Effector memory CD8-positive, alpha-beta T cell (primary cell): ENCODE data around the gene USP47.

ENCODE experiments used
- ATAC-seq: fragments of 150-1000 bp; cut with Tn5 transposase; replicated peaks from 2 replicates; pipeline ENCODE4 v1.10.0; 2021; ENCODE audit warnings: mild to moderate bottlenecking, moderate library complexity
- DNase-seq, 3 experiments: peaks; one replicate each; pipeline ENCODE4 v3.0.0; 2021
- H3K27ac Mint-ChIP-seq, 2 donors: one replicate each; pipeline ENCODE4 v1.8.0; 2022; ENCODE audit warnings: mild to moderate bottlenecking in 2 of 2, mixed read lengths in 2 of 2, moderate library complexity in 2 of 2
- H3K27me3 Mint-ChIP-seq, 2 donors: one replicate each; pipeline ENCODE4 v1.8.0; 2022; ENCODE audit warnings: mixed read lengths in 2 of 2
- H3K36me3 Mint-ChIP-seq: one replicate; pipeline ENCODE4 v1.8.0; 2022; ENCODE audit warnings: mild to moderate bottlenecking, moderate library complexity, mixed read lengths; ENCODE audit not compliant: insufficient read depth
- H3K4me1 Mint-ChIP-seq, 2 donors: one replicate each; pipeline ENCODE4 v1.8.0; 2022; ENCODE audit warnings: low read depth in 2 of 2, mixed read lengths in 2 of 2
- H3K4me3 Mint-ChIP-seq, 2 donors: one replicate each; pipeline ENCODE4 v1.8.0; 2022; ENCODE audit warnings: mild to moderate bottlenecking in 2 of 2, mixed read lengths in 2 of 2, moderate library complexity in 2 of 2
- H3K9me3 Mint-ChIP-seq, 2 donors: one replicate each; pipeline ENCODE4 v1.8.0; 2022; ENCODE audit warnings: mixed read lengths in 2 of 2

USP47 gene

GRCh38 chr11:11843211-11843621 lies 1.4 kb downstream of the USP47 start:
- H3K27me3 Mint-ChIP-seq: peaks cover 7 to 12% of the 10 kb centered on the region in 2 donors
- H3K4me3 Mint-ChIP-seq: no peak overlapping the region
- no peaks in the 10 kb centered on the region for H3K9me3 Mint-ChIP-seq
- peak; percentile 11 for ATAC-seq
- no peak for DNase-seq
- peaks cover 25 to 34% of the 10 kb centered on the region in 2 donors for H3K4me1 Mint-ChIP-seq
- peaks cover 8% of the 10 kb centered on the region for H3K36me3 Mint-ChIP-seq
- no peak overlapping the region for H3K27ac Mint-ChIP-seq

GRCh38 chr11:11843642-11844041 lies 1.9 kb downstream of the USP47 start:
- Mint-ChIP-seq H3K27ac (no peak overlapping the region), H3K36me3 (peaks cover 8% of the 10 kb centered on the region), H3K27me3 (peaks cover 2 to 8% of the 10 kb centered on the region in 2 donors), H3K4me3 (no peak overlapping the region), H3K4me1 (peaks cover 25 to 34% of the 10 kb centered on the region in 2 donors), H3K9me3 (no peaks in the 10 kb centered on the region)
- no peak for DNase-seq
- no peak for ATAC-seq

GRCh38 chr11:11844272-11844671 lies 2.5 kb downstream of the USP47 start:
- peaks cover 30 to 38% of the 10 kb centered on the region in 2 donors for H3K4me1 Mint-ChIP-seq
- H3K27ac Mint-ChIP-seq: no peak overlapping the region
- H3K36me3 Mint-ChIP-seq: peaks cover 8% of the 10 kb centered on the region
- ATAC-seq (no peak), DNase-seq (no peak)
- peaks cover 0 to 1% of the 10 kb centered on the region in 2 donors for H3K27me3 Mint-ChIP-seq
- no peak overlapping the region for H3K4me3 Mint-ChIP-seq
- H3K9me3 Mint-ChIP-seq: no peaks in the 10 kb centered on the region

GRCh38 chr11:11845071-11845470 lies 3.3 kb downstream of the USP47 start:
- Mint-ChIP-seq H3K4me3 (no peak overlapping the region), H3K27ac (no peak overlapping the region), H3K36me3 (peaks cover 8% of the 10 kb centered on the region), H3K4me1 (peaks cover 35 to 46% of the 10 kb centered on the region in 2 donors), H3K27me3 (no peaks in the 10 kb centered on the region), H3K9me3 (no peaks in the 10 kb centered on the region)
- ATAC-seq: no peak
- no peak for DNase-seq

- H3K9me3 Mint-ChIP-seq: no peaks in the 10 kb centered on the region
- no peak overlapping the region for H3K4me3 Mint-ChIP-seq
- no peaks in the 10 kb centered on the region for H3K27me3 Mint-ChIP-seq
- DNase-seq (no peak), ATAC-seq (no peak)
- H3K4me1 Mint-ChIP-seq: peaks cover 35 to 51% of the 10 kb centered on the region in 2 donors
- H3K27ac Mint-ChIP-seq: no peak overlapping the region
- H3K36me3 Mint-ChIP-seq: peaks cover 8% of the 10 kb centered on the region
These were observed 3.8 kb downstream of the USP47 start for GRCh38 chr11:11845551-11845950.

- Mint-ChIP-seq H3K9me3 (no peaks in the 10 kb centered on the region), H3K36me3 (peaks cover 1% of the 10 kb centered on the region), H3K27me3 (no peaks in the 10 kb centered on the region), H3K4me3 (no peak overlapping the region), H3K4me1 (peaks cover 42 to 62% of the 10 kb centered on the region in 2 donors), H3K27ac (peak overlapping the region in 1 of 2 donors; percentile 12)
- ATAC-seq: no peak
- no peak for DNase-seq
These were observed 5.3 kb downstream of the USP47 start for GRCh38 chr11:11847082-11847481.

GRCh38 chr11:11848891-11849746 lies 7.3 kb downstream of the USP47 start:
- no peaks in the 10 kb centered on the region for H3K9me3 Mint-ChIP-seq
- H3K27ac Mint-ChIP-seq: peak overlapping the region; percentile 20 to 25
- H3K4me3 Mint-ChIP-seq: peak overlapping the region; percentile 3 to 32
- DNase-seq (peak; percentile 51 to 64 (median 61)), ATAC-seq (peak; percentile 95)
- peaks cover 55 to 78% of the 10 kb centered on the region in 2 donors for H3K4me1 Mint-ChIP-seq
- H3K27me3 Mint-ChIP-seq: no peaks in the 10 kb centered on the region
- H3K36me3 Mint-ChIP-seq: peaks cover 4% of the 10 kb centered on the region

- no peaks in the 10 kb centered on the region for H3K9me3 Mint-ChIP-seq
- no peaks in the 10 kb centered on the region for H3K27me3 Mint-ChIP-seq
- no peak overlapping the region for H3K4me3 Mint-ChIP-seq
- no peak for ATAC-seq
- peaks cover 4% of the 10 kb centered on the region for H3K36me3 Mint-ChIP-seq
- H3K27ac Mint-ChIP-seq: peak overlapping the region in 1 of 2 donors; percentile 17
- peaks cover 49 to 67% of the 10 kb centered on the region in 2 donors for H3K4me1 Mint-ChIP-seq
- no peak for DNase-seq
These were observed 8.9 kb downstream of the USP47 start for GRCh38 chr11:11850668-11851067.

- ATAC-seq (peak; percentile 87), DNase-seq (peak in 1 of 3 experiments; percentile 18)
- peaks cover 6% of the 10 kb centered on the region for H3K36me3 Mint-ChIP-seq
- H3K9me3 Mint-ChIP-seq: no peaks in the 10 kb centered on the region
- H3K27ac Mint-ChIP-seq: peak overlapping the region in 1 of 2 donors; percentile 35
- H3K27me3 Mint-ChIP-seq: no peaks in the 10 kb centered on the region
- H3K4me1 Mint-ChIP-seq: peaks cover 47 to 59% of the 10 kb centered on the region in 2 donors
- H3K4me3 Mint-ChIP-seq: peak overlapping the region in 1 of 2 donors; percentile 49
These were observed 14.9 kb downstream of the USP47 start for GRCh38 chr11:11856638-11857037.

- H3K4me1 Mint-ChIP-seq: peaks cover 39 to 50% of the 10 kb centered on the region in 2 donors
- ATAC-seq: peak; percentile 58
These were observed 16.0 kb downstream of the USP47 start for GRCh38 chr11:11857769-11858168.

GRCh38 chr11:11858676-11859075 lies 16.9 kb downstream of the USP47 start:
- Mint-ChIP-seq H3K4me3 (peak overlapping the region; percentile 3 to 11), H3K27me3 (no peaks in the 10 kb centered on the region), H3K27ac (peak overlapping the region in 1 of 2 donors; percentile 38), H3K4me1 (peaks cover 32 to 42% of the 10 kb centered on the region in 2 donors), H3K36me3 (peaks cover 3% of the 10 kb centered on the region), H3K9me3 (no peaks in the 10 kb centered on the region)
- DNase-seq: no peak
- ATAC-seq: no peak

More at GRCh38 chr11:11857769-11858168, 16.0 kb downstream of the USP47 start:
- no peak for DNase-seq
- H3K27me3 Mint-ChIP-seq: no peaks in the 10 kb centered on the region
- H3K9me3 Mint-ChIP-seq: no peaks in the 10 kb centered on the region
- H3K4me3 Mint-ChIP-seq: peak overlapping the region; percentile 11 to 29
- H3K36me3 Mint-ChIP-seq: peaks cover 3% of the 10 kb centered on the region
- peak overlapping the region; percentile 0 to 38 for H3K27ac Mint-ChIP-seq

- Mint-ChIP-seq H3K9me3 (no peaks in the 10 kb centered on the region), H3K4me3 (peak overlapping the region in 1 of 2 donors; percentile 11), H3K27me3 (no peaks in the 10 kb centered on the region), H3K4me1 (peaks cover 37 to 53% of the 10 kb centered on the region in 2 donors), H3K27ac (peak overlapping the region; percentile 32 to 71), H3K36me3 (peaks cover 3% of the 10 kb centered on the region)
- ATAC-seq (no peak), DNase-seq (no peak)
These were observed 18.6 kb downstream of the USP47 start for GRCh38 chr11:11860103-11860979.

- DNase-seq: no peak
- Mint-ChIP-seq H3K4me3 (no peak overlapping the region), H3K9me3 (no peaks in the 10 kb centered on the region), H3K27ac (no peak overlapping the region), H3K4me1 (peaks cover 40 to 53% of the 10 kb centered on the region in 2 donors), H3K27me3 (no peaks in the 10 kb centered on the region), H3K36me3 (peaks cover 3% of the 10 kb centered on the region)
- no peak for ATAC-seq
These were observed 21.2 kb downstream of the USP47 start for GRCh38 chr11:11862999-11863398.
